ENCODE data around the gene DOCK11. TPM values are rescaled to one million over a fixed set of nuclear protein-coding genes. Genes with fewer than 3 reads are reported as not detected.

The DOCK11 gene
- total and polyA plus RNA-seq, 2 experiments from 2014 or later, result 11.7 to 21.9 TPM

DNA sequence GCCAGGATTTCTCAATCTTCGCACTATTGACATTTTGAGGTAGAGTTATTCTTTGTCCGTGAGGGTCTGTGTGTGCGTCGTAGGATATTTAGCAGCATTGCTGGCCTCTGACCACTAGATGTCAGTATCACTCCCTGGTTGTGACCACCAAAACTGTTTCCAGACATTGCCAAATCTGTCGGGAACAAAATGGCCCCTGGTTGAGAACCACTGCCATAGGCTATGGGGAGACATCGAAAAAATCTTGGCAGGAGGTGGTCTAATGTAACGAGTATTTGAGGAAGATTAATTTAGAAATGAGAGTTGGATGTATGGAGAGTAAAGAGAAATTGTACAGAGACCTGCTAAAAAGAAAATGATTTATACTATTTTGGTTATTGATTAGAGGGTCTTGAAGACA lies 108.4 kb downstream of the DOCK11 start:
- no peaks in the 10 kb centered on the region for H3K79me2 ChIP-seq (ENCODE audit: insufficient read depth)
- WGBS, 2 experiments (ENCODE audit: low coverage in 1 of 2, low lambda C conversion rate in 2 of 2, missing lambda C conversion rate in 2 of 2), result 10% methylated on average over 7 of the region's 7 CpGs
- H3K9ac ChIP-seq, result peak overlapping the region; percentile 21; the same call in 1 of the 2 replicates
- peak overlapping the region; percentile 76 for H2AFZ ChIP-seq
- H3K4me3 ChIP-seq, result no peak overlapping the region
- no peak for TF ChIP-seq EZH2phosphoT487 (IDR thresholded peaks at IDR 0.05; ENCODE audit: insufficient read depth, low read depth)
- TF ChIP-seq EZH2 (IDR thresholded peaks at IDR 0.05; ENCODE audit: insufficient read depth, poor library complexity, severe bottlenecking), result no peak
- in situ Hi-C loops (cut with MboI), result no loop called here
- DNase-seq, result peak; percentile 70
- H3K9me2 ChIP-seq (ENCODE audit: insufficient read depth), result no peaks in the 10 kb centered on the region
- no peaks in the 10 kb centered on the region for H3K9me3 ChIP-seq (ENCODE audit: low read depth)
- H3K36me3 ChIP-seq (ENCODE audit: low read depth), result no peaks in the 10 kb centered on the region
- H3K4me2 ChIP-seq (ENCODE audit: unreplicated experiment), result no peak overlapping the region
- H3K27me3 ChIP-seq (replicated peaks; ENCODE audit: insufficient read depth), result no peaks in the 10 kb centered on the region
- no peak overlapping the region for H3K27ac ChIP-seq
- no peaks in the 10 kb centered on the region for H4K20me1 ChIP-seq (ENCODE audit: insufficient read depth)
- H3F3A ChIP-seq (ENCODE audit: insufficient read depth), result no peaks in the 10 kb centered on the region
- H3K4me1 ChIP-seq (ENCODE audit: insufficient read depth), result no peaks in the 10 kb centered on the region

GRCh38 chrX:118612290-118612689 lies 116.7 kb downstream of the DOCK11 start:
- Histone ChIP-seq H3K27ac (no peak overlapping the region), H2AFZ (no peak overlapping the region), H3K4me2 (ENCODE audit: unreplicated experiment) (no peak overlapping the region), H3K79me2 (ENCODE audit: insufficient read depth) (no peaks in the 10 kb centered on the region), H3F3A (ENCODE audit: insufficient read depth) (no peaks in the 10 kb centered on the region), H3K9ac (no peak overlapping the region), H3K9me3 (ENCODE audit: low read depth) (no peaks in the 10 kb centered on the region), H3K36me3 (ENCODE audit: low read depth) (no peaks in the 10 kb centered on the region; the same call in 1 of the 2 replicates), H3K4me3 (no peak overlapping the region), H4K20me1 (ENCODE audit: insufficient read depth) (no peaks in the 10 kb centered on the region), H3K27me3 (replicated peaks; ENCODE audit: insufficient read depth) (no peaks in the 10 kb centered on the region), H3K9me2 (ENCODE audit: insufficient read depth) (no peaks in the 10 kb centered on the region), H3K4me1 (ENCODE audit: insufficient read depth) (no peaks in the 10 kb centered on the region)
- TF ChIP-seq EZH2phosphoT487 (IDR thresholded peaks at IDR 0.05; ENCODE audit: insufficient read depth, low read depth) (no peak), EZH2 (IDR thresholded peaks at IDR 0.05; ENCODE audit: insufficient read depth, poor library complexity, severe bottlenecking) (no peak)
- 72 to 76% methylated on average over 2 of the region's 2 CpGs for WGBS, 2 experiments (ENCODE audit: low coverage in 1 of 2, low lambda C conversion rate in 2 of 2, missing lambda C conversion rate in 2 of 2)
- in situ Hi-C loops (cut with MboI), result no loop called here
- no peak for DNase-seq

DNA sequence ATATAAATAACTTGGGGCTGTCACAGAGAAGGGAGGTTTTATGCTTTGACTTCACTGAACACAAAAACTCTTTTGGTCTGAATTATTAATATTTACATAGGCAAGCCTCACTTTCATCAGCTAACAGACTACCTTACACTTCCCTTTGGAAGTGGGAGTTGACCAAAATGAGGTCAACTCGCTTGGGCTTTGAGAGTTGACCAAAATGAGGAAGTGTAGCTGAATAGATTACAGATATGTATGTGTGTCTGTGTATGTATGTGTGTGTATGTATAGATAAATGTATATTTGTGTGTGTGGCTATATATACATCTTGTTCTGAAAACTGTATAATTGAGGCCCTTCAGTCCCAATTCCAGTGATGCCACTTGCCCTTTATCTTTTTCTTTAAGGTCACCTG lies 118.5 kb downstream of the DOCK11 start:
- no peaks in the 10 kb centered on the region for H3K4me1 ChIP-seq (ENCODE audit: insufficient read depth)
- H2AFZ ChIP-seq, result no peak overlapping the region
- no peaks in the 10 kb centered on the region for H3K27me3 ChIP-seq (replicated peaks; ENCODE audit: insufficient read depth)
- no peak overlapping the region for H3K4me2 ChIP-seq (ENCODE audit: unreplicated experiment)
- no peaks in the 10 kb centered on the region for H3K9me3 ChIP-seq (ENCODE audit: low read depth)
- in situ Hi-C loops (cut with MboI), result no loop called here
- no peaks in the 10 kb centered on the region; the same call in 1 of the 2 replicates for H3K36me3 ChIP-seq (ENCODE audit: low read depth)
- no peak overlapping the region for H3K27ac ChIP-seq
- TF ChIP-seq EZH2phosphoT487 (IDR thresholded peaks at IDR 0.05; ENCODE audit: insufficient read depth, low read depth), result no peak
- no peak for TF ChIP-seq EZH2 (IDR thresholded peaks at IDR 0.05; ENCODE audit: insufficient read depth, poor library complexity, severe bottlenecking)
- H3K9ac ChIP-seq, result no peak overlapping the region
- no peaks in the 10 kb centered on the region for H4K20me1 ChIP-seq (ENCODE audit: insufficient read depth)
- H3K4me3 ChIP-seq, result no peak overlapping the region
- no peaks in the 10 kb centered on the region for H3F3A ChIP-seq (ENCODE audit: insufficient read depth)
- no peak for DNase-seq
- H3K9me2 ChIP-seq (ENCODE audit: insufficient read depth), result no peaks in the 10 kb centered on the region
- H3K79me2 ChIP-seq (ENCODE audit: insufficient read depth), result no peaks in the 10 kb centered on the region
- WGBS, 2 experiments (ENCODE audit: low coverage in 1 of 2, low lambda C conversion rate in 2 of 2, missing lambda C conversion rate in 2 of 2), result 93 to 100% methylated on average over 1 of the region's 1 CpG

- no peaks in the 10 kb centered on the region for H3K9me3 ChIP-seq (ENCODE audit: low read depth)
- TF ChIP-seq EZH2 (IDR thresholded peaks at IDR 0.05; ENCODE audit: insufficient read depth, poor library complexity, severe bottlenecking), result no peak
- TF ChIP-seq EZH2phosphoT487 (IDR thresholded peaks at IDR 0.05; ENCODE audit: insufficient read depth, low read depth), result no peak
- H3K79me2 ChIP-seq (ENCODE audit: insufficient read depth), result no peaks in the 10 kb centered on the region
- H3F3A ChIP-seq (ENCODE audit: insufficient read depth), result no peaks in the 10 kb centered on the region
- no peaks in the 10 kb centered on the region for H3K27me3 ChIP-seq (replicated peaks; ENCODE audit: insufficient read depth)
- no peak overlapping the region for H2AFZ ChIP-seq
- in situ Hi-C loops (cut with MboI), result no loop called here
- H3K27ac ChIP-seq, result no peak overlapping the region
- no peaks in the 10 kb centered on the region for H3K4me1 ChIP-seq (ENCODE audit: insufficient read depth)
- H3K9ac ChIP-seq, result no peak overlapping the region
- 96 to 97% methylated on average over 3 of the region's 3 CpGs for WGBS, 2 experiments (ENCODE audit: low coverage in 1 of 2, low lambda C conversion rate in 2 of 2, missing lambda C conversion rate in 2 of 2)
- no peaks in the 10 kb centered on the region for H3K36me3 ChIP-seq (ENCODE audit: low read depth)
- no peak overlapping the region for H3K4me2 ChIP-seq (ENCODE audit: unreplicated experiment)
- no peaks in the 10 kb centered on the region for H4K20me1 ChIP-seq (ENCODE audit: insufficient read depth)
- no peak overlapping the region for H3K4me3 ChIP-seq
- H3K9me2 ChIP-seq (ENCODE audit: insufficient read depth), result no peaks in the 10 kb centered on the region
- no peak for DNase-seq
Observed at GRCh38 chrX:118615141-118615540, 119.5 kb downstream of the DOCK11 start.
